ENCODE results near the gene SIGLEC6. TPM values are rescaled to one million over a fixed set of nuclear protein-coding genes. Genes with fewer than 3 reads are reported as not detected.

The SIGLEC6 gene
- 0.36 TPM in 1 of 2 replicates, not detected in the other for total RNA-seq

GRCh38 chr19:51531349-51532315, at the start of gene SIGLEC6:
Gene SIGLEC6, minus strand, starts transcription at chr19:51531670. Its CDS starts 22 bp downstream, at chr19:51531648.

GRCh38 chr19:51570962-51571575, 39.6 kb upstream of the SIGLEC6 start, which contains the start of gene ZNF175:
Gene ZNF175, plus strand, starts transcription at chr19:51571283. Its CDS starts 2,047 bp downstream, at chr19:51573330.

GRCh38 chr19:51501594-51502263, 29.7 kb downstream of the SIGLEC6 start, which contains the start of gene SIGLEC12:
Gene SIGLEC12, minus strand, starts transcription at chr19:51501800. Its CDS starts 67 bp downstream, at chr19:51501733.

GRCh38 chr19:51478381-51479234, 52.9 kb downstream of the SIGLEC6 start, which contains the start of gene CEACAM18:
Gene CEACAM18, plus strand, starts transcription at chr19:51478539.

Other genes starting within 250 kb of the SIGLEC6 start
- gene IGLON5, start 220.0 kb downstream of the SIGLEC6 start, total RNA-seq = 0.32 and 0.90 TPM in 2 replicates
- gene VSIG10L, start 189.5 kb downstream of the SIGLEC6 start, total RNA-seq = 0.18 and 0.49 TPM in 2 replicates
- 153 and 165 TPM in 2 replicates for gene ETFB, start 165.3 kb downstream of the SIGLEC6 start, total RNA-seq
- not detected in 2 replicates for gene CLDND2, start 162.7 kb downstream of the SIGLEC6 start, total RNA-seq
- gene NKG7, start 159.0 kb downstream of the SIGLEC6 start, total RNA-seq = not detected in 2 replicates
- gene LIM2, start 143.7 kb downstream of the SIGLEC6 start, total RNA-seq = not detected in 2 replicates
- not detected in 2 replicates for gene C19orf84, start 141.1 kb downstream of the SIGLEC6 start, total RNA-seq
- gene SIGLEC10, start 114.0 kb downstream of the SIGLEC6 start, total RNA-seq = not detected in 2 replicates
- gene SIGLEC8, start 73.2 kb downstream of the SIGLEC6 start, total RNA-seq = not detected in 2 replicates
- not detected in 2 replicates for gene CEACAM18, start 53.1 kb downstream of the SIGLEC6 start, total RNA-seq
- not detected in 2 replicates for gene SIGLEC12, start 29.9 kb downstream of the SIGLEC6 start, total RNA-seq
- 3.6 and 10.7 TPM in 2 replicates for gene ZNF175, start 39.6 kb upstream of the SIGLEC6 start, total RNA-seq
- not detected in 2 replicates for gene SIGLEC5, start 98.7 kb upstream of the SIGLEC6 start, total RNA-seq
- gene SIGLEC14, start 115.2 kb upstream of the SIGLEC6 start, total RNA-seq = not detected in 2 replicates
- 9.7 and 12.3 TPM in 2 replicates for gene SPACA6, start 161.7 kb upstream of the SIGLEC6 start, total RNA-seq
- not detected in 2 replicates for gene HAS1, start 192.3 kb upstream of the SIGLEC6 start, total RNA-seq
- gene FPR1, start 220.2 kb upstream of the SIGLEC6 start, total RNA-seq = 0.18 TPM in 1 of 2 replicates, not detected in the other
- gene FPR2, start 229.5 kb upstream of the SIGLEC6 start, total RNA-seq = not detected in 2 replicates